ENCODE data around the gene HECW1.

Gene HECW1

DNA sequence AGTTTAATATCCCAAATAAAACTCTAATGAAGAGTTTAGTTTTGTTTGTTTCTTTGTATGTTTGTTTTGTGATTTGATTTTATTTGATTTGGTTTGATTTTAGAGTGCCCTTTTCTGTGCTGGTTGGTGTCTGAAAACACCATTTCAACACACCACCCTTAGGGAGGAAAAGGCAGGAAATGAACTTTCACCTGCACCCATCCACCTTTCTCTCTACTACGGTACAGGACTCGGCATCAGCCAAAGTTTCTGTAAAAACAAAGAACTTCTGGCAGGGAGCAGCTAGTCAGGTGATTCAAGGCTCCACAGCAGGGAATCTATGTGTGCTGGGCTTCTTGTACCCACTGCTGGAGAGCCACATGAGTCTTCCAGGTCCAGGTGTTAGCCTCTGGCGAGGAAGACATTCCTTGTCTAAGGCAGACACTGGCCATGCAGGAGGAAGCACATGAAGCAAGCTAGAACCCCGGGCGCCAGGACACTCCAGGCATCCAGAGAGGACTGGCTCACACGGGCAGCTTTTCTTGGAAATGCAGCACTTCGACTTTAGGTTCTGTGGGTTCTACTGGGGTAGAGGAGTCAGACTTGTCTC, 448.4 kb downstream of the HECW1 start:
- Histone ChIP-seq H3K4me1 (ENCODE audit: control insufficient read depth, low read depth, low read length) (no peaks in the 10 kb centered on the region), H4K8ac (ENCODE audit: low read depth, low read length) (no peak overlapping the region), H3K18ac (ENCODE audit: low read length) (no peak overlapping the region), H3K4ac (ENCODE audit: low read depth, low read length) (no peak overlapping the region), H3K23ac (ENCODE audit: low read length) (no peak overlapping the region), H2BK15ac (replicated peaks; ENCODE audit: low read depth) (no peak overlapping the region), H3K27me3 (ENCODE audit: insufficient read depth, low read length, poor library complexity) (no peaks in the 10 kb centered on the region), H2BK120ac (ENCODE audit: low read depth, low read length) (no peak overlapping the region), H3K9ac (ENCODE audit: low read length) (no peak overlapping the region), H3K36me3 (ENCODE audit: control insufficient read depth, insufficient read depth, low read length) (no peaks in the 10 kb centered on the region), H4K5ac (ENCODE audit: low read length) (no peak overlapping the region), H3K79me1 (ENCODE audit: low read length) (no peaks in the 10 kb centered on the region), H3K56ac (ENCODE audit: low read length) (no peak overlapping the region), H3K27ac (ENCODE audit: low read depth, low read length) (no peak overlapping the region), H3K79me2 (ENCODE audit: control insufficient read depth, insufficient read depth, low read length) (no peaks in the 10 kb centered on the region), H3K4me3 (ENCODE audit: low read length) (no peak overlapping the region), H2AK5ac (ENCODE audit: low read length) (no peak overlapping the region), H2BK5ac (ENCODE audit: low read length) (no peak overlapping the region), H3K4me2 (ENCODE audit: low read length) (no peak overlapping the region)
- no peak for DNase-seq
- no CpG with 5 or more reads among the region's 7 CpGs for WGBS (ENCODE audit: extremely low coverage, insufficient coverage, low lambda C conversion rate)

GRCh38 chr7:43562383-43562782, 449.9 kb downstream of the HECW1 start:
- no peak overlapping the region for H3K4me3 ChIP-seq (ENCODE audit: low read length)
- no peak for DNase-seq
- no peak overlapping the region for H2BK120ac ChIP-seq (ENCODE audit: low read depth, low read length)
- no peak overlapping the region for H3K56ac ChIP-seq (ENCODE audit: low read length)
- H3K27me3 ChIP-seq (ENCODE audit: insufficient read depth, low read length, poor library complexity), result no peaks in the 10 kb centered on the region
- no peak overlapping the region for H3K18ac ChIP-seq (ENCODE audit: low read length)
- no peak overlapping the region for H3K4ac ChIP-seq (ENCODE audit: low read depth, low read length)
- H4K8ac ChIP-seq (ENCODE audit: low read depth, low read length), result no peak overlapping the region
- no peaks in the 10 kb centered on the region for H3K4me1 ChIP-seq (ENCODE audit: control insufficient read depth, low read depth, low read length)
- H3K23ac ChIP-seq (ENCODE audit: low read length), result no peak overlapping the region
- no peak overlapping the region for H3K4me2 ChIP-seq (ENCODE audit: low read length)
- no peak overlapping the region for H2AK5ac ChIP-seq (ENCODE audit: low read length)
- H3K36me3 ChIP-seq (ENCODE audit: control insufficient read depth, insufficient read depth, low read length), result no peaks in the 10 kb centered on the region
- H2BK5ac ChIP-seq (ENCODE audit: low read length), result no peak overlapping the region
- H4K5ac ChIP-seq (ENCODE audit: low read length), result no peak overlapping the region
- H2BK15ac ChIP-seq (replicated peaks; ENCODE audit: low read depth), result no peak overlapping the region
- H3K79me2 ChIP-seq (ENCODE audit: control insufficient read depth, insufficient read depth, low read length), result no peaks in the 10 kb centered on the region
- no peak overlapping the region for H3K27ac ChIP-seq (ENCODE audit: low read depth, low read length)
- WGBS (ENCODE audit: extremely low coverage, insufficient coverage, low lambda C conversion rate), result no CpG with 5 or more reads among the region's 3 CpGs
- no peak overlapping the region for H3K9ac ChIP-seq (ENCODE audit: low read length)
- H3K79me1 ChIP-seq (ENCODE audit: low read length), result no peaks in the 10 kb centered on the region

DNA sequence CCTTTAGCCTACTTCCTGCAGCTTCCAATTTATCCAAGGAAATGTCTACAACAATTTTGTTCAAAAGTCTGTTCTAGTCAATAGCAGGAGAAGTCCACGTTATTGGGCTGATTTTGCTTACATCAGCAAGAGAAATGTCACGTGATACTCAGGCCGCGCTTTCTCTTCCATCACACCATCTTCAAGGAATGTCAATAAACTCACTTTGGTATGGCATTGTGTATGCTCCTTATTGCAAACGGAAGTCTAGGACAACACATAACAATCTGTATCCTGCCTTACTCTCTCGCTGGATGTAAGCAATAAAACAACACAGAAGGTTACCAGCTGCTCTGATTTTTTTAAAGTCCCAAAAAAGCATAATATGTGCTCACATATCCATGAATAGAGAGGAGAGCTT, 453.3 kb downstream of the HECW1 start:
- Histone ChIP-seq H3K27ac (ENCODE audit: low read depth, low read length) (no peak overlapping the region), H3K4ac (ENCODE audit: low read depth, low read length) (no peak overlapping the region), H3K18ac (ENCODE audit: low read length) (no peak overlapping the region), H3K79me2 (ENCODE audit: control insufficient read depth, insufficient read depth, low read length) (no peaks in the 10 kb centered on the region), H3K4me2 (ENCODE audit: low read length) (no peak overlapping the region), H3K36me3 (ENCODE audit: control insufficient read depth, insufficient read depth, low read length) (no peaks in the 10 kb centered on the region), H3K9ac (ENCODE audit: low read length) (no peak overlapping the region), H4K8ac (ENCODE audit: low read depth, low read length) (no peak overlapping the region), H3K4me3 (ENCODE audit: low read length) (no peak overlapping the region), H2BK15ac (replicated peaks; ENCODE audit: low read depth) (no peak overlapping the region), H4K5ac (ENCODE audit: low read length) (no peak overlapping the region), H3K23ac (ENCODE audit: low read length) (no peak overlapping the region), H3K4me1 (ENCODE audit: control insufficient read depth, low read depth, low read length) (no peaks in the 10 kb centered on the region), H2AK5ac (ENCODE audit: low read length) (no peak overlapping the region), H2BK5ac (ENCODE audit: low read length) (no peak overlapping the region), H3K56ac (ENCODE audit: low read length) (no peak overlapping the region), H3K27me3 (ENCODE audit: insufficient read depth, low read length, poor library complexity) (no peaks in the 10 kb centered on the region), H3K79me1 (ENCODE audit: low read length) (no peaks in the 10 kb centered on the region), H2BK120ac (ENCODE audit: low read depth, low read length) (no peak overlapping the region)
- WGBS (ENCODE audit: extremely low coverage, insufficient coverage, low lambda C conversion rate), result no CpG with 5 or more reads among the region's 6 CpGs
- no peak for DNase-seq

- no peaks in the 10 kb centered on the region for H3K79me1 ChIP-seq (ENCODE audit: low read length)
- WGBS (ENCODE audit: extremely low coverage, insufficient coverage, low lambda C conversion rate), result no CpG with 5 or more reads among the region's 6 CpGs
- H3K4me1 ChIP-seq (ENCODE audit: control insufficient read depth, low read depth, low read length), result no peaks in the 10 kb centered on the region
- no peaks in the 10 kb centered on the region for H3K79me2 ChIP-seq (ENCODE audit: control insufficient read depth, insufficient read depth, low read length)
- no peak overlapping the region for H3K56ac ChIP-seq (ENCODE audit: low read length)
- H3K4me3 ChIP-seq (ENCODE audit: low read length), result no peak overlapping the region
- H3K18ac ChIP-seq (ENCODE audit: low read length), result no peak overlapping the region
- H3K23ac ChIP-seq (ENCODE audit: low read length), result no peak overlapping the region
- H2BK15ac ChIP-seq (replicated peaks; ENCODE audit: low read depth), result no peak overlapping the region
- no peaks in the 10 kb centered on the region for H3K36me3 ChIP-seq (ENCODE audit: control insufficient read depth, insufficient read depth, low read length)
- H3K4me2 ChIP-seq (ENCODE audit: low read length), result no peak overlapping the region
- no peak overlapping the region for H4K8ac ChIP-seq (ENCODE audit: low read depth, low read length)
- H2BK120ac ChIP-seq (ENCODE audit: low read depth, low read length), result no peak overlapping the region
- H4K5ac ChIP-seq (ENCODE audit: low read length), result no peak overlapping the region
- no peak overlapping the region for H3K4ac ChIP-seq (ENCODE audit: low read depth, low read length)
- H2AK5ac ChIP-seq (ENCODE audit: low read length), result no peak overlapping the region
- H3K27me3 ChIP-seq (ENCODE audit: insufficient read depth, low read length, poor library complexity), result no peaks in the 10 kb centered on the region
- no peak overlapping the region for H3K9ac ChIP-seq (ENCODE audit: low read length)
- H2BK5ac ChIP-seq (ENCODE audit: low read length), result no peak overlapping the region
- H3K27ac ChIP-seq (ENCODE audit: low read depth, low read length), result no peak overlapping the region
- DNase-seq, result no peak
Measured at GRCh38 chr7:43568529-43568928, 456.1 kb downstream of the HECW1 start.

- Histone ChIP-seq H2BK5ac (ENCODE audit: low read length) (no peak overlapping the region), H3K9ac (ENCODE audit: low read length) (no peak overlapping the region), H3K27me3 (ENCODE audit: insufficient read depth, low read length, poor library complexity) (no peaks in the 10 kb centered on the region), H3K36me3 (ENCODE audit: control insufficient read depth, insufficient read depth, low read length) (no peaks in the 10 kb centered on the region), H2BK15ac (replicated peaks; ENCODE audit: low read depth) (no peak overlapping the region), H3K79me2 (ENCODE audit: control insufficient read depth, insufficient read depth, low read length) (no peaks in the 10 kb centered on the region), H3K4me2 (ENCODE audit: low read length) (no peak overlapping the region), H2BK120ac (ENCODE audit: low read depth, low read length) (no peak overlapping the region), H3K18ac (ENCODE audit: low read length) (no peak overlapping the region), H4K8ac (ENCODE audit: low read depth, low read length) (no peak overlapping the region), H3K4me3 (ENCODE audit: low read length) (no peak overlapping the region), H2AK5ac (ENCODE audit: low read length) (no peak overlapping the region), H3K4ac (ENCODE audit: low read depth, low read length) (no peak overlapping the region), H3K27ac (ENCODE audit: low read depth, low read length) (no peak overlapping the region), H4K5ac (ENCODE audit: low read length) (no peak overlapping the region), H3K4me1 (ENCODE audit: control insufficient read depth, low read depth, low read length) (no peaks in the 10 kb centered on the region), H3K79me1 (ENCODE audit: low read length) (no peaks in the 10 kb centered on the region), H3K23ac (ENCODE audit: low read length) (no peak overlapping the region), H3K56ac (ENCODE audit: low read length) (no peak overlapping the region)
- WGBS (ENCODE audit: extremely low coverage, insufficient coverage, low lambda C conversion rate), result no CpG with 5 or more reads among the region's 4 CpGs
- DNase-seq, result no peak
Measured at GRCh38 chr7:43569424-43569823, 457.0 kb downstream of the HECW1 start.

GRCh38 chr7:43570688-43571365, 458.4 kb downstream of the HECW1 start:
- Histone ChIP-seq H3K79me2 (ENCODE audit: control insufficient read depth, insufficient read depth, low read length) (no peaks in the 10 kb centered on the region), H3K27ac (ENCODE audit: low read depth, low read length) (no peak overlapping the region), H3K79me1 (ENCODE audit: low read length) (no peaks in the 10 kb centered on the region), H3K4ac (ENCODE audit: low read depth, low read length) (no peak overlapping the region), H3K56ac (ENCODE audit: low read length) (no peak overlapping the region), H2BK120ac (ENCODE audit: low read depth, low read length) (no peak overlapping the region), H3K18ac (ENCODE audit: low read length) (no peak overlapping the region), H3K4me2 (ENCODE audit: low read length) (no peak overlapping the region), H3K4me3 (ENCODE audit: low read length) (no peak overlapping the region), H3K36me3 (ENCODE audit: control insufficient read depth, insufficient read depth, low read length) (no peaks in the 10 kb centered on the region), H2BK15ac (replicated peaks; ENCODE audit: low read depth) (no peak overlapping the region), H2AK5ac (ENCODE audit: low read length) (no peak overlapping the region), H3K23ac (ENCODE audit: low read length) (no peak overlapping the region), H2BK5ac (ENCODE audit: low read length) (no peak overlapping the region), H3K4me1 (ENCODE audit: control insufficient read depth, low read depth, low read length) (no peaks in the 10 kb centered on the region), H4K8ac (ENCODE audit: low read depth, low read length) (no peak overlapping the region), H3K9ac (ENCODE audit: low read length) (no peak overlapping the region), H4K5ac (ENCODE audit: low read length) (no peak overlapping the region), H3K27me3 (ENCODE audit: insufficient read depth, low read length, poor library complexity) (no peaks in the 10 kb centered on the region)
- no CpG with 5 or more reads among the region's 4 CpGs for WGBS (ENCODE audit: extremely low coverage, insufficient coverage, low lambda C conversion rate)
- no peak for DNase-seq

Measured in mesendoderm (in vitro differentiated cells).